HG03139 (cell line): ENCODE measurements around the gene ZNF789.
"Not testable (repeated sequence)": the region's sequence is repeated elsewhere in the genome, so short reads cannot be mapped to it uniquely, and the experiment has no call there.

Source experiments
- ATAC-seq: cut with Tn5 transposase; IDR thresholded peaks from one replicate; pipeline ENCODE4 v1.9.1; 2021; ENCODE audit not compliant: unreplicated experiment

Gene ZNF789

DNA sequence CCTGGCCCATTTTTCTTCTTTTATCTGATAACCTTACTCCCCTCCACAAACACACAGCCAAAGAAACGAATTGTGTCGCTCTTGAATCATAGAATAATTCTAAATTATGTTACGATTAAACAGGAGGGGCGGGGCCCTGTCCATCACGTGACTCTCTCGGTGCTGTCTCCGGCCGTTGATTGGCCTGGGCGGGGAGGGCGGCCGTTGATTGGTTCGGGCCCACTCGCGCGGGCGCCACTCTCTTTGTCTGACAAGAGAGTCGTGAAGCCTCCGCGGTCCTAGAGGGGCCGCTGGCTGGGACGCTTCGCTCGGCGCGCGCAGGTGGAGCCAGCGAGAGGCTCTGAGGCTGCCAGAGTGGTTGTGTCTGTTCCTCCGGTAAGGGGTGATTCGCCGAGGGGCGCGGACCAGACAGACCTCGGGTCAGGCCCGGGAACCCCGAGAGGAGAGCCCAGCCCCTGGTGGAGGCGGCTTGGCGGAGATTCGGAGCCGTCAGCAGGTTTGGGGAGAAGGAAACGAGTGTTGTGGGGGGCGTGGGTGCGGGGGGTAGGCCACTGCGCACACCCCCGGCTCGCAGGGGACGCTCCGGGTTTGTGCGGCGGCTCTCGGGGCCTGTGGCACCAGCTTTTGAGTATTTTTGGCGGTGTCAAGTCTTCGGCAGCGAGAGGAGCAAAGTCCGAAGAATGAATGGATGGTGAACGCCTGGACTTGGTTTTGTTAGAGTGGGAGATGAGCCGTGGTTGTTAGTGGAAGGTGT lies at the start of gene ZNF789:
TSS of gene ZNF789 (plus strand) at position 330 of the 754 bp plus-strand sequence. CDS start 3,567 bp downstream, outside the sequence.
- ATAC-seq, result peak; percentile 95

DNA sequence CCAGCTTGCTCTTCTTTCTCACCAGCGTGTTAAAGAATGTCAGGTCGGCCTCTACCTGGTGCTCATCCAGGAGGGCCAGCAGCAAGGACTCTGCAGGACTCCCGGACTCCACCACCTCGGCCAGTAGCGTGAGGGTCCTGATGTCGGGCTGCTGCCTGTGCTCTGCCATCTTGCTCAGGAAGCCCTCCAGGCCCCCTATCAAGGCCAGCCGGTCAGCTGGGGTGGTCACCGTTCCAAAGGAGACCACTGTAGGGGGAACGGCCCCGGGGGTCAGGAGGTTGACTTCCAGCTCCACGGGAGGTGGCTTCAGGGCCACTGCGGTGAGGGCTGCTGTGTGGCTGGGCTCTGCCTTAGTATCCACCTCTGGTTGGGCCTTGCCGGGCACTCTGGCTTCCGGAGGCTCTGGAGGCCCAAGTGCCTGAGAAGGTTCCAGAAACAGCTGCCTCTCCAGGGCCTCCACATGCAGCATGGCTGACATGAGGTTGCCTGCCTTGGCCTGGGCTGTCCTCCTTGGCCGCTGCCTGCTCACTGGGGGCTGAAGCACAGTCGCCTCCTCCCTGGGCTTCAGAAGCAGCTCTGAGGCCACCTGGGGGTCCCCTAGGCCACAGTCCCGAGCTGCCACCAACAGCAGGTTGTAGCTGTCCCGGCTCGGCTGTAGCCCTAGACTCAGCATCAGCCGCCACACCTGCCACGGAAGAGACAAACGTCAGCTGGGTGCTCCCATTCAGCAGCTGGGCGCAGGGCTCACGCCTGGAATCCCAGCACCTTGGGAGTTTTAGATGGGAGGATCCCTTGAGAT lies 47.6 kb upstream of the ZNF789 start:
- ATAC-seq, result no peak

DNA sequence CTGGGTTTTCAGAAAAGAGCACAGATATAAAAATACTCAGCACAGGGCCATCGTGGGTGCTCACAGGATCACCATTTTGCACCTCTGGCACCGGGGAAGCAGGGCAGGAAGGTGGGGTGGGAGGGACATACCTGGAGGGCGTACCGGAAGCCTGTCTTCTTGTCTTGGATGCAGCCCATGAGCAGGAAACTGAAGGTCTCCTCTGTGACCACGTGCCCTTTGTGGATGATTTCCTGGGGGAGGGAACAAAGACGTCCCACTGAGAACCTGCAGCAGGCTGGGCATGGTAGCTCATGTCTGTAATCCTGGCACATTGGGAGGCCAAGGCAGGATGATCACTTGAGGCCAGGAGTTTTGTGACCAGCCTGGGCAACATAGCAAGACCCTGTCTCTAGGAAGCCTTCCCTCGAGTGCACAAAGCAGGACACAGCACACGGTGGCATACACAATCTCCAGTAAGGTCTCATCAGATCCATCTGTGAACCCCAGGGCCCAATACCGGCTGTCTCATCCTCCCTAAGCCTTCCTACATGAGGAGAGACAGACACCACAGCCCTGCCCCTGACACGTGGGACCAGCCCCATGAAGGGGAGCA lies 43.6 kb upstream of the ZNF789 start:
- no peak for ATAC-seq

DNA sequence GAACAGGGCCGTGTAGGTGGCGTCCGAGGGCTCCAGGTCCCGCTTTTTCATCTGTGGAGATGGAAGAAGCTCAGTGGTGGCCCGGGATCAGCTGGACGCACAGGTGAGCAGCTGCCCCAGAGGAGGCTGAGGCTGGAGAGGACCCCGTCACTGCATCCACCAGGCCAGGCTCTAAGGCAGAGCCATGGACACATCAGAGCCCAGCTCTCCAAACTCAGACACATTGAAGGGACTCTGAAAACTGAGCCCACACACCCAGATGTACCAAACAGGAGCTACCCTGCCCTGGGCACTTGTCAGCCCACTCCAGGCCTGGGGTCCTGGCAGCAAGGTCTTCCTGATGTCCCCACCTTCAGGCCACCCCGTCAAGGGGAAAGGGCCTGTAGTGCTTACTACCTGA lies 42.9 kb upstream of the ZNF789 start:
- no peak for ATAC-seq

DNA sequence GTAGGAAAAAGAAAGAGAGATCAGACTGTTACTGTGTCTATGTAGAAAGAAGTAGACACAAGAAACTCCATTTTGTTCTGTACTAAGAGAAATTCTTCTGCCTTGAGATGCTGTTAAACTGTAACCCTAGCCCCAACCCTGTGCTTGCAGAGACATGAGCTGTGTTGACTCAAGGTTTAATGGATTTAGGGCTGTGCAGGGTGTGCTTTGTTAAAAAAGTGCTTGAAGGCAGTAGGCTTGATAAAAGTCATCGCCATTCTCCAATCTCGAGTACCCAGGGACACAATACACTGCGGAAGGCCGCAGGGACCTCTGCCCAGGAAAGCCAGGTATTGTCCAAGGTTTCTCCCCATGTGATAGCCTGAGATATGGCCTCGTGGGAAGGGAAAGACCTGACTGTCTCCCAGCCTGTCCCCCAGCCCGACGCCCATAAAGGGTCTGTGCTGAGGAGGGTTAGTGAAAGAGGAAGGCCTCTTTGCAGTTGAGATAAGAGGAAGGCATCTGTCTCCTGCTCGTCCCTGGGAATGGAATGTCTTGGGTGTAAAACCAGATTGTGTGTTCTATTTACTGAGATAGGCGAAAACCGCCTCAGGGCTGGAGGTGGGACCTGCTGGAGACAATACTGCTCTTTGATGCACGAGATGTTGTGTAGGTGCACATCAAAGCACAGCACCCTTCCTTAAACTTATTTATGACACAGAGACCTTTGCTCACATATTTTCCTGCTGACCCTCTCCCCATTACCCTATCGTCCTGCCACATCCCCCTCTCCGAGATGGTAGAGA lies 40.7 kb upstream of the ZNF789 start:
- not testable (repeated sequence) for ATAC-seq

DNA sequence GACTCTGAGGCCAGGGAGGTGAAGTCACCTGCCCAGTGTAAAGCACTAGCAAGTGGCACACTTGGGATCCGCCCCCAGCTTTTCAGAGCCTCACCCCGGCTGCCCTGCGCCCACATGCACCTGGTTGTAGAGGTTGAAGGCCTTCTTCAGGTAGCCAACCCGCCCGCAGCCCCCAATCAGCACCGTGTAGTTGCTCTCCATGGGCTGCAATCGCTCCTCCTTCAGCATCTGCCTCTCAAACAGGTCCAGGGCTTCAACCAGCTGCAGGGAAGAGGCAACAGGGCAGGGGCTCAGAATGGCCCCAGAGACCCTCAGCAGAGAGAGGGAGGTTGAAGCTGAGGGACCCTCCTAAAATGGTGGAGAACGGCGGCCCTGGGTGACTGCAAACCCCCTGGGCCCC lies 39.5 kb upstream of the ZNF789 start:
- no peak for ATAC-seq

DNA sequence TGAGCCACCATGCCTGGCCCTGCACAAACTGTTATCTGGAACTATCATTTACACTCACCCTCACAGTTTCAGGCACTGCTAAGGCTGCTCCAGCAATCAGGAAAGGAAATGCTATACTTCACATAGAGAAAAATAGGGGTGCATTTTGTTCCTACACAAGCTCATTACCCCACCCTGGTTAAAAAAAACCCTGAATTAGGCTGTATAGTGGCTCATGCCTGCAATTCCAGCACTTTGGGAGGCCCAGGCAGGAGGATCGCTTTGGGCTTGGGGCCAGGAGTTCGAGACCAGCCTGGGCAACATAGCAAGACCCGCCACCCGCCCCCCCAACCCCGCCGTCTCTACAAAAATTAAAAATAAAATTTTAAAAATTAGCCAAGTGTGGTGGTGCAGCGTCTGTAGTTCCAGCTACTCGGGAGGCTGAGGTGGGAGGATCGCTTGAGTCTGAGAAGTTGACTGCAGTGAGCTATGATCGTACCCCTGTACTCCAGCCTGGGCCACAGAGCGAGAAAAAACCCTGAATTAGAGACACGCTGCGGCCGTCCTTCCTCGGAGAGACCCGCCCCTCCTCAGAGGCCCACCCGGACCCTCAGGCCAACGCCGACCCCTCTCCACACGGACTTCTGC lies 34.6 kb upstream of the ZNF789 start:
- ATAC-seq, result no peak

DNA sequence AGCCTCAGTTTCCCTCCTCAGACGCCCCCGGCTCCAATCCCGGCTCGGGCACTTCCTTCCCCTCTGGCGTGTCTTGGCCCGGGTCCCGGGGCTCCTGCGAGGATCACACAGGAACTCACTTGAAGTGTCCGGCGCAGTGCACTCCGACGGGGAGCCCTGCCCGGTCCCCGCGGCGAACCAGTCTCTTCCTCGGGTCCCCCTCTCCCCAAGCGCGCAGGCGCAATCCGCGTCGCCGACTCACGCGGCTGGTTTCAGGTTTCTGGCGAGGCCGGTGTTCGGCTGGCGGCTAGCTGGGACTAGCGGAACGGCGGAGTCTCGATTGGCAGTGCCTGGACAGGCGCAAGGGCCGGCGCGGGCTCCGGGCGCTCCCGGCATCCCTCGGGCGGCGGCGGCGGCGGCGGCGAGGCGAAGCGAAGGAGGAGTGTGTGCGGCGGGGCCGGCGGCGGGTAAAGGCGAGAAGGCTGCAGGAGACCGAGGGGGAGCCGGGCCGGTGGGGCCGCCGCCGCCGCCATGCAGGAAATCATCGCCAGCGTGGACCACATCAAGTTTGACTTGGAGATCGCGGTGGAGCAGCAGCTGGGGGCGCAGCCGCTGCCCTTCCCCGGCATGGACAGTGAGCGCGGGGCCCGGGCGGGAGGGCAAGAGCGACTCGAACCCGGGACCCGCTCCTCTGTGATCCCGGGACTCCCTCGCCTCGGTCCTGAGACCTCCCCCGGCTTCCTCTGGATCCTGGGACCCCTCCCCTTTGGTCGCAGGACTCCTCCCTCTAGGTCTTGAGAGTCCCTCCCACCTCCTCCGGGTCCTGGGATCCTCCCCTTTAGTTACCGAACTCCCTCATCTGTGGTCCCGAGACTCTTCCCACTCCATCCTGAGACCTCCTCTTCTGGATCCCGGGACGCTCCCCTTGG lies 33.9 kb upstream of the ZNF789 start, which contains the start of the genes CPSF4 and PTCD1:
TSS of gene CPSF4 (plus strand) at position 371 of the 908 bp plus-strand sequence. CDS start at position 511, 140 bp downstream.
TSS of gene PTCD1 (minus strand) at position 226 of the 908 bp plus-strand sequence. CDS start 3,556 bp downstream, outside the sequence.
- ATAC-seq, result peak; percentile 85

DNA sequence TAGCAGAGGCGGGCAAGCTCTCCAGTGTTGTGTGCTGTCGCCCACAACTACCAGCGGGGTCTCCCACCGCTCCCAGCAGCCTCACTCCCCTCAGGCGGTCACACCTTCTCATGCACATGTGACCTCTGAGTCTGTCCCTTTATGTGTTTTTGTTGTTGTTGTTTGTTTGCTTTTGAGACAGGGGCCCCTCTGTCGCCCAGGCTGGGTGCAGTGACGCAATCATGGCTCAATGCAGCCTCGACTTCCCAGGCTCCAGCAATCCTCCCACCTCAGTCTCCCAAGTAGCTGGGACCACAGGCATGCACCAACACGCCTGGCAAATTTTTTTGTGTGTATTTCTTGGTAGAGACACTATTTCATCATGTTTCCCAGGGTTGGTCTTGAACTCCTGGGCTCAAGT lies 32.5 kb upstream of the ZNF789 start:
- no peak for ATAC-seq

DNA sequence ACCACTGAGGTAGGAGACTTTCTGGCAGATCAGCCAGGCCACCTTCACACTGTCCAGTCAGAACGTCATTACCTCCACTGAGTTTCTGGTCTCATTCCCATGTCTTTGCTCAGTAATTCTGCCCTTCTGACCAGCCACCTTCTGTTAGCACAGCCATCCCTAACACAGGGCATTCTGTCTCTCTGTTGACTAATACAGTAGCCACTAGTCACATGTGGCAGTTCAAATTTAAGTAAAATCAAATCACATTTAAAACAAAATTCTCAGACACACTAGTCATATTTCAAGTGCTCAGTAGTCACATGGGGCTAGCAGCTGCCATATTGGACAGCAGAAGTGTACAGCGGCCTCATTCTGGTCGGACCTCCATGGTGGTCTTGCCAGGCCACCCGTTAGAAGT lies 26.6 kb upstream of the ZNF789 start:
- ATAC-seq, result no peak

DNA sequence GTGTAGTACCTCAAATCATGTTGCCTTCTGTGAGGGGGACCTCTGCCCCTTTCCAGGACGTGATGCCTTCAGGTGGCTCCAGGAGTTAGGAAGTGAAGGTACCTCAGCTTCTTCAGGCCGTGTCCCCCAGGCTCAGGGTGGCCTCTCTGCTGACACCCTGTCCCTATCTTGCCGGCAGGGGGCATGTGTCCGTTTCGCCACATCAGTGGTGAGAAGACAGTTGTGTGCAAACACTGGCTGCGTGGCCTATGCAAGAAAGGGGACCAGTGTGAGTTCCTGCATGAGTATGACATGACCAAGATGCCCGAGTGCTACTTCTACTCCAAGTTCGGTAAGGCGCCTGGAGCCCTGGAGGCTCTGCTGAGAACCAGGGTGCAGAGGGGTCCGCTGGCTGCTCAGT lies 24.7 kb upstream of the ZNF789 start:
- ATAC-seq, result no peak

DNA sequence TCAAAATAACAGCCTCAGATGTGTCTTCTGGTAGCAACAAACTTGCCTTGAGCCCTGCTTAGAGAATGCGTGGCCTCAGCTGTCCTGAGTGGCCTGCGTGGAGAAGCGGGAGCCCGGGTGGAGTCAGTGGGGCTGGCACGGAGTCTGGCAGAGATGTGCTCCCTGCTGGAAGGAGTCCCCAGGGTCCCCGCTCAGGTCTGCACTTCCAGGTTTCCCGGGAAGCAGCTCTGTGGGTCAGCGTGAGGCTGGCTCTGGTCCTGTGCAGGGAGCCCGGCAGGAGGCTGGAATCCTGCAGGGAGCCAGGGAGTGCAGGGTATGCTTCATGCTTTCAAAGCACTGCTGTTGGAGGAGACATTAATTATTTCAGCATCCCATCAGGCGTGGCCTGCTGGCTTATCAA lies 23.8 kb upstream of the ZNF789 start:
- no peak for ATAC-seq

DNA sequence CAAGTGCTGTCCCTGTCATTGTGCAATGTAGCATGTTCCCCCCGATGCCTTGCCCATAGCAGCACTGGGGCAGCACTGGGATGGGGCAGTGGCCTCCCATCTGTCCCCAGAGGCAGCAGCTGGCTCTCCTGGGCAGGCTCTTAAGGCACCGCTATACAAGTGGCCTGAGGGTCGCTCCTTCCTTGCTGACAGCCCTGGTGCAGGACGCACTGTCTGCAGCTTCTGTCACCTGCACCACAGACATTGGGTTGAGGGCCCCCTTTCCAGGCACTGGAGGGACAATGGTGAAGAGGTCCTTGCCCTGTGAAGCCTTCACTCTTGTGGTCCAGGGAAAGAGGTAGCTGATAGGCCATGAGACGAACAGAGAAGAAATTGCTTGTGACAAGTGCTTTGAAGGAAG lies 23.4 kb upstream of the ZNF789 start:
- no peak for ATAC-seq

DNA sequence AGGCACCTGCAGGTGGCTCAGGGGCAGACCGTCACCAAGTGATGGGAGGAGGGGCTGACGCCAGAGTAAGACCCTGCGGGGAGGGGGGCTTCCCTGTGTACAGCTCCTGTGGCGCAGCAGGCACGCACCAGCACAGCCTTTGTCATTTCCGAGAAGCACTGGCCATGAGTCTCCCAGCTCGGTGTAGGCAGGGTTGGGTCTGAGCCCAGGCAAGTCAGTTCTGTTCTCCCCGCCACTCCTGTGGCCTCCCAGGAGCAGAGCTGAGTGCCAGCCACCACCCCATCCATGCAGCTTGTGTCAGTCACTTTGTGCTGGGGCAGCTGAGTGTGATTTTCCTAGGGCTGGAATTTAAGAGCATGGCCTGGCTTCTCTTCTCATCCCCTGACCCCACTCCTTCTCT lies 20.8 kb upstream of the ZNF789 start:
- no peak for ATAC-seq

DNA sequence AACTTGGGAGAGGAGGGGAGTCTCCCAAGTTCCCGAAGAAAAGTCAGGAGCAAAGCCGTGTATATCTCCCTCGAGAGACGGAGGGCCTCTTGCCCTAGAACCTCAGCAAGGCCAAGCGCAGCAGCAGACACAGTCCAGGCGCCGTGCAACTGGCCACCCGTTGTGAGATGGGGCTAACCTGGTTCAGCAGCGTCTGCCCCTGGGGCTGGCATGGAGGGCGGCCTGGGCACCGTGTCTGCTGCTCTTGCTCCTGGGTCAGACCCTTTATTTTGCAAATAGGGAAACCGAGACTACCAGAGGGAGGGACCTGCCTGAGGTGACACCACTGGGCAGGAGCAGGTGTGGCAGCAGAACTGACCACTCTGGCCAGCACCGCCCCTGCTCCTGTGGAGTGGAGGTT lies 20.1 kb upstream of the ZNF789 start:
- no peak for ATAC-seq

DNA sequence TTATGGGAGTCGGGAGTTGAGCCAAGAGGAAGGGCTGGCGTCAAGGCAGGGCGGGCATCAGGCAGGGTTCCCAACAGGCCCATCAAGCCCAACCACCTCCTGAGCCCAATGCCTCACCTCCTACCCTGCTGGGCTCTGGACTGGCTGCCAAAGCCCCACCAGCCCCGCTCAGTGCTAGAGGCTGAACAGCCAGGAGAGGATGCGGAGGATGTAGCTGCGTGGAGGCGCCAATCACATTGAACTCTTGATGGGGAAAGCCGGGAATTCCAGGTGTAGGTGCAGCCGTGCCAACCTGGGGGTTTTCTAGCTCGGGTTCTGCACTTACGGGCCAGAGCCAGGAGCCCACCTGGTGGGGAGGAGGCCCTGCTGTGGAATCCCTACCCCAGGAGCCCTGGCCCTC lies 19.6 kb upstream of the ZNF789 start:
- no peak for ATAC-seq

DNA sequence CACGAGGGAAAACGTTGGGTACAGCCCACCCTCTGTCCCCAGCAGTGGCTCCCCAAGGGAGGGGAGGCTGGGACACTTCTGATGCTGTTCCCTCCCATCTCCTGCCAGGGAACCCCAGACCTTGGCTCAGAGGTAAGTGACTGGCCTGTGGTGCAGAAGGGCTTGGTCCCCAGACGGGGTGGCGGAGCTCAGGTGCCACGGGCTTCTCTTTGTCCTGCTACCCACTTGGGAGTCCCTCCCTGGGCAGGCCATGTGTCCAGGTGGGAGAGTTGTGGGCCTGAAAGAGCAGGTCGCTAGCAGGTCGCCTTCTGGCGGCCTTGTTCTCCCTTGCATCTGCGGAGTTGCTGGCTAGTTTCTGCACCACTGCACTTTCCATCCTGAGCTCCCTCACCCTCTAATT lies 16.8 kb upstream of the ZNF789 start:
- no peak for ATAC-seq

DNA sequence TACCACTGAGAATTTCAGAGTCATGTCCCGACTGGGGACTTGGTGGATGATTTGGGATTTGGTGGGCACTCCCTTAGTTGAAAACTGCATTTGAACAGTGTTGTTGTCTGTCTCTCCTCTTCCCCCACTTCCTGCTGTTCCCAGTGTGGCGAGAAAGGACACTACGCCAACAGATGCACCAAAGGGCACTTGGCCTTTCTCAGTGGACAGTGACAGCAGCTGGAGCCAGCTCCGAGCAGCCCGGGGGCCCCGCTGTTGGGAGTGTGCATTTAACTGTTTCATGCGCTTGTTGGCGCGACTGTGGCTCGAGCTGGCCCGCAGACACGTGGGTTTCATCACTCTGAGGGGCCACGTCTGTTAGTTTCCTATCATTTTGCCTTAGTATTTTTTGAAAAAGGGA lies 16.4 kb upstream of the ZNF789 start:
- no peak for ATAC-seq

DNA sequence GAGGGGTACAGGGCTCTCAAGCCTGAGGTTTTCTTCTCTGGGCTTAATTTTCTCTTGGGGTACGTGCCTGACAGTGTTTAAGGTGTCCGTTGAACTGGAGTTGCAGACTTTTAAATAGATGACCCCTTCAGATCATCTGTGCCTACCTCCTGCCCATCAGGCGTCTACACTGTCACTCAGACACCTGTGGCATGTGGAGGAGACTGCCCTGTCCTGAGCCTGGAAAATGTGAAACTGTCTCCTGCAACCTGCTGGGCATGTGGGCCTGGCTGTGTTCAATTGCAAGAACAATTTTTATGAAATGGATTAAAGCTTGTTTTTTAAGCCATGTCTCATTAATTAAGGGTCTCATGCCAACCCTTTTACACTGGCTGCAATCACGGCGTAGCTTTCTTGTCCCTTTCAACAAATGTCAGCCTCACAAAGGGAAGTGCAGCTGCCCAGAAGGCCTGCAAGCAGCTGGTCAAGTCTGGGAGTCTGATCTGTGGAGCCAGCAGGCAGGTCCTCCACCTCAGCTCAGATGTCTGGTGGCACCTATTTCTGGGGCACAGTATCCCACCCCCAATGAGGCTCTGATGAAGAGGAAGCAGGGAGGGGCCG lies 15.5 kb upstream of the ZNF789 start:
- no peak for ATAC-seq
